GM12872 (cell line): ENCODE results near the gene USP53.

ENCODE experiments used
- CTCF ChIP-seq: IDR thresholded peaks from 3 replicates; pipeline ENCODE4 v1.5.1; 2011; ENCODE audit warnings: low read depth, mild to moderate bottlenecking, low read length, moderate library complexity; ENCODE audit not compliant: insufficient read depth

The USP53 gene

GRCh38 chr4:119246177-119246733, 33.7 kb downstream of the USP53 start:
- TF ChIP-seq CTCF: no peak

- no peak for TF ChIP-seq CTCF
These were observed 48.0 kb downstream of the USP53 start for GRCh38 chr4:119260528-119260927.

- TF ChIP-seq CTCF: no peak
These were observed 49.5 kb downstream of the USP53 start for GRCh38 chr4:119261986-119262385.

GRCh38 chr4:119264743-119265142, 52.2 kb downstream of the USP53 start:
- no peak for TF ChIP-seq CTCF

- TF ChIP-seq CTCF: no peak
These were observed 53.6 kb downstream of the USP53 start for GRCh38 chr4:119266153-119266552.

- TF ChIP-seq CTCF: no peak
These were observed 56.0 kb downstream of the USP53 start for GRCh38 chr4:119268466-119268865.

GRCh38 chr4:119271361-119272085, 59.0 kb downstream of the USP53 start:
- no peak for TF ChIP-seq CTCF
